ENCODE results near the gene PDGFB. TPM values are rescaled to one million over a fixed set of nuclear protein-coding genes. Genes with fewer than 3 reads are reported as not detected.

Gene PDGFB
- total RNA-seq, 1 donor from 2014 or later, result 27.3 TPM

DNA sequence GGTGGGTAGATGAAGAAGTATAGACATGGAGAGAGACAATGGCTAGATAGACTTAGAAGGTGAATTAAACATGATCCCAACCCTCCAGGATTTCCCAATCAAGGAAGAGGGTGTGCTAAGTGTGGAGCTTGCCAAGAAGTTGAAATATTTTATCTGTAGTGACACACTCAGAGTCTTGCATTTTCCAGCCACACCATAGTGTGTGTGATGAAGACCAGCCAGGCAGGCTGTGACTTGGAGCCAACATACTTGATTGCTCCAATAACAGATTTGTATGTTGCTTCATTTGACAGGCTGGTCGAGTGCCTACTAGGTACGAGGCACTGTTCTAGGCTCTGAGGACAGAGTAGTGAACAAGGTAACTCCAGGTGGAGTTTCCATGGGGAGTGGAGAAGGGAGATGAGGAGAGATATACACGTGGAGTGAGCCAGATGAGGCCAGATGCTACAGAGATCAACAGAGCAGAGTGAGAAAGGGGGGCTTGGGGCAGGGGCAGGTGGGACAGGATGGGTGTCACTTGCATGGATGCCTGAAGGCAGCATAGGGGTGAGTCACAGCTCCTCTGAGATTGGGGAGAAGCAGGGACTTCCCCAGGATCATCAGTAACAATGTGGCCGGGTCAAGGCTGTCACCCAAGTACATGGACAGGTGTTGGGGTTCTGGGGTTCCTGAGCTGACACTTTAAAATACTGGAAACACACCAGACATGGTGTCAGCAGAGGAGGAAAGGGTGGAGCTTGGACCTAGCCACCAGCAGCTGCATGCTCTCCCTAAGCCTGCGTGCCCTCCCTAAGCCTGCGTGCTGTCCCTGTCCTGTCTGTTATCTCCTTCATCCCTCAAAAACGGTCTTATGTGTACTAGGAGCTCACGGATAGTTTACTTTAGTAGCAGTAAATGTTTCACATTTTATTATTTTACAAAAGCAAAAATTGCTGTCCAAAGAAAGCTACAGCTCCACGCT lies 23.6 kb downstream of the PDGFB start:
- Histone ChIP-seq H3K27me3 (ENCODE audit: insufficient read depth, low read length) (no peaks in the 10 kb centered on the region), H3K36me3 (ENCODE audit: insufficient read depth, low read length) (no peaks in the 10 kb centered on the region), H2AFZ (ENCODE audit: low read depth, low read length) (no peak overlapping the region), H3K4me3 (ENCODE audit: insufficient read depth, low read depth, low read length) (no peak overlapping the region), H3K4me2 (ENCODE audit: low read length) (no peak overlapping the region), H3K79me2 (ENCODE audit: insufficient read depth, low read length) (no peaks in the 10 kb centered on the region), H4K20me1 (ENCODE audit: insufficient read depth, low read length) (no peaks in the 10 kb centered on the region), H3K9ac (ENCODE audit: low read length) (no peak overlapping the region), H3K4me1 (ENCODE audit: insufficient read depth, low read length) (no peaks in the 10 kb centered on the region), H3K9me3 (ENCODE audit: insufficient read depth, low read depth, low read length) (no peaks in the 10 kb centered on the region), H3K27ac (ENCODE audit: low read depth, low read length) (no peak overlapping the region)
- Mint-ChIP-seq H3K4me1 (ENCODE audit: low read depth, unreplicated experiment) (no peaks in the 10 kb centered on the region), H3K27ac (ENCODE audit: unreplicated experiment) (no peak overlapping the region), H3K9me3 (ENCODE audit: unreplicated experiment) (peaks cover 2% of the 10 kb centered on the region), H3K36me3 (ENCODE audit: low read depth, unreplicated experiment) (peaks cover 11% of the 10 kb centered on the region), H3K27me3 (ENCODE audit: low read depth, unreplicated experiment) (peaks cover 2% of the 10 kb centered on the region), H3K4me3 (ENCODE audit: unreplicated experiment) (no peak overlapping the region)
- FAIRE-seq (no peak), DNase-seq (ENCODE audit: low read depth) (no peak)
- TF ChIP-seq CTCF (IDR thresholded peaks at IDR 0.05; ENCODE audit: insufficient read depth, low read depth, low read length) (no peak), EZH2 (IDR thresholded peaks at IDR 0.05; ENCODE audit: insufficient read depth, low read length) (no peak)

GRCh38 chr22:39220450-39220849 lies 24.3 kb downstream of the PDGFB start:
- no peak for DNase-seq (ENCODE audit: low read depth)
- H3K27ac ChIP-seq (ENCODE audit: low read depth, low read length), result no peak overlapping the region
- no peaks in the 10 kb centered on the region for H3K79me2 ChIP-seq (ENCODE audit: insufficient read depth, low read length)
- TF ChIP-seq CTCF (IDR thresholded peaks at IDR 0.05; ENCODE audit: insufficient read depth, low read depth, low read length) (no peak), EZH2 (IDR thresholded peaks at IDR 0.05; ENCODE audit: insufficient read depth, low read length) (no peak)
- H4K20me1 ChIP-seq (ENCODE audit: insufficient read depth, low read length), result no peaks in the 10 kb centered on the region
- peaks cover 9% of the 10 kb centered on the region for H3K36me3 Mint-ChIP-seq (ENCODE audit: low read depth, unreplicated experiment)
- H3K4me1 Mint-ChIP-seq (ENCODE audit: low read depth, unreplicated experiment), result no peaks in the 10 kb centered on the region
- H3K9me3 Mint-ChIP-seq (ENCODE audit: unreplicated experiment), result peaks cover 2% of the 10 kb centered on the region
- no peak for FAIRE-seq
- no peak overlapping the region for H2AFZ ChIP-seq (ENCODE audit: low read depth, low read length)
- H3K4me3 Mint-ChIP-seq (ENCODE audit: unreplicated experiment), result no peak overlapping the region
- no peak overlapping the region for H3K9ac ChIP-seq (ENCODE audit: low read length)
- H3K27ac Mint-ChIP-seq (ENCODE audit: unreplicated experiment), result no peak overlapping the region
- H3K4me3 ChIP-seq (ENCODE audit: insufficient read depth, low read depth, low read length), result no peak overlapping the region
- no peak overlapping the region for H3K4me2 ChIP-seq (ENCODE audit: low read length)
- no peaks in the 10 kb centered on the region for H3K36me3 ChIP-seq (ENCODE audit: insufficient read depth, low read length)
- H3K4me1 ChIP-seq (ENCODE audit: insufficient read depth, low read length), result no peaks in the 10 kb centered on the region
- no peaks in the 10 kb centered on the region for H3K27me3 ChIP-seq (ENCODE audit: insufficient read depth, low read length)
- H3K9me3 ChIP-seq (ENCODE audit: insufficient read depth, low read depth, low read length), result no peaks in the 10 kb centered on the region
- peaks cover 2% of the 10 kb centered on the region for H3K27me3 Mint-ChIP-seq (ENCODE audit: low read depth, unreplicated experiment)
